Trophoblast cell (in vitro differentiated cells and primary cell): ENCODE measurements around the gene MICU1.
A peak's percentile ranks its signal among the peaks of the same experiment; 100 is the strongest.

ENCODE experiments used
- DNase-seq, 2 donors: peaks; one replicate each; pipeline ENCODE4 v3.0.0-alpha.2; 2016
- H2AFZ ChIP-seq: 2 replicates; pipeline ENCODE4 v1.6.1; 2013; ENCODE audit warnings: low read length, moderate library complexity, mild to moderate bottlenecking; ENCODE audit not compliant: insufficient read depth, poor library complexity
- H2AK5ac ChIP-seq: 2 replicates; pipeline ENCODE4 v1.6.1; 2013; ENCODE audit warnings: mild to moderate bottlenecking, low read length
- H2BK120ac ChIP-seq: 2 replicates; pipeline ENCODE4 v1.6.1; 2013; ENCODE audit warnings: low read length, mild to moderate bottlenecking, moderate library complexity; ENCODE audit not compliant: insufficient read depth, poor library complexity
- H2BK12ac ChIP-seq: 2 replicates; pipeline ENCODE4 v1.6.1; 2013; ENCODE audit warnings: mild to moderate bottlenecking, low read length, moderate library complexity
- H2BK5ac ChIP-seq: 2 replicates; pipeline ENCODE4 v1.6.1; 2013; ENCODE audit warnings: low read length, low read depth, moderate library complexity, mild to moderate bottlenecking; ENCODE audit not compliant: poor library complexity
- H3K14ac ChIP-seq: 2 replicates; pipeline ENCODE4 v1.6.1; 2013; ENCODE audit warnings: mild to moderate bottlenecking, low read length
- H3K18ac ChIP-seq: 2 replicates; pipeline ENCODE4 v1.6.1; 2013; ENCODE audit warnings: mild to moderate bottlenecking, low read length
- H3K23ac ChIP-seq: 2 replicates; pipeline ENCODE4 v1.6.1; 2013; ENCODE audit warnings: low read length
- H3K27ac ChIP-seq: 2 replicates; pipeline ENCODE4 v1.5.1; 2013; ENCODE audit warnings: low read depth, mild to moderate bottlenecking, inconsistent platforms, low read length, moderate library complexity
- H3K27me3 ChIP-seq: 2 replicates; pipeline ENCODE4 v1.6.1; 2013; ENCODE audit warnings: inconsistent platforms, mild to moderate bottlenecking, low read length, moderate library complexity; ENCODE audit not compliant: insufficient read depth
- H3K36me3 ChIP-seq, 2 experiments: 1 replicate in 1 of 2; 2 replicates in 1 of 2; pipeline ENCODE4 v1.6.1; 2013; ENCODE audit warnings: low read length in 2 of 2, mild to moderate bottlenecking in 2 of 2, moderate library complexity in 1 of 2; ENCODE audit not compliant: insufficient read depth in 2 of 2, control insufficient read depth in 1 of 2
- H3K4ac ChIP-seq: 2 replicates; pipeline ENCODE4 v1.6.1; 2013; ENCODE audit warnings: low read depth, mild to moderate bottlenecking, low read length, moderate library complexity
- H3K4me1 ChIP-seq, 2 experiments: 1 replicate in 1 of 2; 2 replicates in 1 of 2; pipeline ENCODE4 v1.6.1; 2013; ENCODE audit warnings: low read length in 2 of 2, mild to moderate bottlenecking in 2 of 2, moderate library complexity in 1 of 2; ENCODE audit not compliant: insufficient read depth in 2 of 2, control insufficient read depth in 1 of 2
- H3K4me2 ChIP-seq: 2 replicates; pipeline ENCODE4 v1.6.1; 2013; ENCODE audit warnings: inconsistent platforms, mild to moderate bottlenecking, low read length, moderate library complexity
- H3K4me3 ChIP-seq: 2 replicates; pipeline ENCODE4 v1.5.1; 2013; ENCODE audit warnings: mild to moderate bottlenecking, low read depth, low read length, inconsistent platforms
- H3K79me1 ChIP-seq: one replicate; pipeline ENCODE4 v1.6.1; 2013; ENCODE audit warnings: low read length
- H3K79me2 ChIP-seq: 2 replicates; pipeline ENCODE4 v1.6.1; 2013; ENCODE audit warnings: low read length, mild to moderate bottlenecking; ENCODE audit not compliant: control insufficient read depth, insufficient read depth, poor library complexity
- H3K9ac ChIP-seq: 2 replicates; pipeline ENCODE4 v1.6.1; 2013; ENCODE audit warnings: mild to moderate bottlenecking, low read length
- H3K9me3 ChIP-seq: 2 replicates; pipeline ENCODE4 v1.6.1; 2013; ENCODE audit warnings: low read depth, mild to moderate bottlenecking, control low read depth, inconsistent platforms, low read length; ENCODE audit not compliant: insufficient read depth
- H4K12ac ChIP-seq: 2 replicates; pipeline ENCODE4 v1.6.1; 2013; ENCODE audit warnings: low read depth, mild to moderate bottlenecking, low read length, moderate library complexity
- H4K8ac ChIP-seq: 2 replicates; pipeline ENCODE4 v1.6.1; 2013; ENCODE audit warnings: low read depth, mild to moderate bottlenecking, low read length, moderate library complexity
- H4K91ac ChIP-seq: one replicate; pipeline ENCODE4 v1.6.1; 2013; ENCODE audit warnings: low read depth, mild to moderate bottlenecking, low read length, moderate library complexity
- WGBS: extraction: QIAGEN DNeasy Blood & Tissue Kit; methylation state at CpG from one replicate; pipeline ENCODE4 v1.1.7; 2013; ENCODE audit warnings: missing lambda C conversion rate; ENCODE audit not compliant: insufficient read length, insufficient coverage; ENCODE audit errors: extremely low coverage; 5-methylcytosine and 5-hydroxymethylcytosine counted together

The MICU1 gene

GRCh38 chr10:72322030-72322279, 303.9 kb downstream of the MICU1 start:
- peak; percentile 58 to 76 for DNase-seq
- peak overlapping the region; percentile 12 for H3K4ac ChIP-seq
- H3K79me1 ChIP-seq = peaks cover 60% of the 10 kb centered on the region
- H4K91ac ChIP-seq = peak overlapping the region; percentile 98
- peak overlapping the region; percentile 51 for H4K12ac ChIP-seq
- H3K27me3 ChIP-seq = no peaks in the 10 kb centered on the region
- H2BK5ac ChIP-seq = peak overlapping the region; percentile 73
- peak overlapping the region; percentile 96 for H3K27ac ChIP-seq
- H2AK5ac ChIP-seq = peak overlapping the region; percentile 99
- no peaks in the 10 kb centered on the region for H3K9me3 ChIP-seq
- no peak overlapping the region for H3K4me2 ChIP-seq
- no peak overlapping the region for H3K9ac ChIP-seq
- no peak overlapping the region for H3K23ac ChIP-seq
- peaks cover 57% of the 10 kb centered on the region in 2 experiments for H3K4me1 ChIP-seq
- peaks cover 16% of the 10 kb centered on the region for H3K79me2 ChIP-seq
- peak overlapping the region; percentile 99 for H2BK12ac ChIP-seq
- peak overlapping the region; percentile 38 for H2AFZ ChIP-seq
- peak overlapping the region; percentile 94 for H3K18ac ChIP-seq
- peak overlapping the region; percentile 86 for H4K8ac ChIP-seq
- WGBS = no CpG with 5 or more reads among the region's 3 CpGs
- H3K4me3 ChIP-seq = no peak overlapping the region
- H3K36me3 ChIP-seq = no peaks in the 10 kb centered on the region
- peak overlapping the region; percentile 96 for H3K14ac ChIP-seq
- H2BK120ac ChIP-seq = peak overlapping the region; percentile 65

DNA sequence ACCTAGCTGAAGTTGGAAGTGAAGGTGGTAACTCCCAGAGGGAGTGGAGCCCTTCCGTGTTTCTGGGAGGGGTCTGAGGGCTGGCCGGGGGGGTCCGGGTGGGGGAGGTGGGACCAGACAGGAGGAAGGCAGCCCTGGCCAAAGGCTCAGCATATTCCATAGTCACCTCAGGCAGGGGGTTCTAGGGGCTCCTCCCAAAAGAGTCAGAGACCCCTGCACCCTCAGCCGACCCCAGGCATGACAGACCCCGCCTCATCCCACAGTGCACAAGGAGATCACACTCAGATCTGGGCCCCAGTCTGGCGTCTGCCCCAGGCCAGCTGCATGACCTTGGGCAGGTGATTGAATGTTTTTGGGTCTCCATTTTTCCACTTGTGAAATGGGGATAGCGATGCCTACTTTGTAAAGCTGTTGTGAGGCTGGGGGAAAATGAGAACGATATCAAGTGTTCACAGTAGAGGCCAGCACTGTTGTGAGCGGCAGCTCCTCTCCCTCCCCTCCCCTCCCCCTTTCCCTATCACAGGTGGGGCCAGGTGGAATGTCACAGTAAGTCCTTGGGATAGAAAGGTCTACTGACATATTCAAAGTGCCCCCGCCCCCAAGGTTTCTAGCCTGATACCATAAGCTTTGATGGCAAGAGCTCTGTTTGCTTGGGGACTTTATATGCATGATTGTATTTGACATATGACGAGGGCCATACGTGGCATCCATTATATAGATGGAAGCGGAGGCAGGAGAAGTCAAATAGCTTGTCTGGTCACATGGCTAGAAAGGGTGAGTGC, 304.4 kb downstream of the MICU1 start:
- Histone ChIP-seq H3K14ac (peak overlapping the region; percentile 96), H3K4ac (peak overlapping the region; percentile 34), H2AFZ (peak overlapping the region; percentile 38), H3K4me1 (peaks cover 57 to 58% of the 10 kb centered on the region in 2 experiments), H3K18ac (peak overlapping the region; percentile 94), H4K8ac (peak overlapping the region; percentile 86), H3K27ac (peak overlapping the region; percentile 96), H3K4me3 (no peak overlapping the region), H4K12ac (no peak overlapping the region), H3K79me2 (peaks cover 16% of the 10 kb centered on the region), H3K9ac (no peak overlapping the region), H3K9me3 (no peaks in the 10 kb centered on the region), H4K91ac (peak overlapping the region; percentile 98), H2BK12ac (peak overlapping the region; percentile 99), H2BK5ac (peak overlapping the region; percentile 75), H2AK5ac (peak overlapping the region; percentile 99), H3K23ac (no peak overlapping the region), H3K36me3 (no peaks in the 10 kb centered on the region), H2BK120ac (peak overlapping the region; percentile 81), H3K27me3 (no peaks in the 10 kb centered on the region), H3K4me2 (peak overlapping the region; percentile 38), H3K79me1 (peaks cover 60% of the 10 kb centered on the region)
- WGBS = no CpG with 5 or more reads among the region's 13 CpGs
- DNase-seq = no peak

- peak overlapping the region; percentile 18 for H3K18ac ChIP-seq
- H3K4me1 ChIP-seq = peaks cover 59 to 63% of the 10 kb centered on the region in 2 experiments
- peak overlapping the region; percentile 99 for H2BK120ac ChIP-seq
- peak overlapping the region; percentile 96 for H3K27ac ChIP-seq
- H3K4me3 ChIP-seq = no peak overlapping the region
- H3K4ac ChIP-seq = no peak overlapping the region
- peaks cover 16% of the 10 kb centered on the region for H3K79me2 ChIP-seq
- H4K12ac ChIP-seq = no peak overlapping the region
- peak overlapping the region; percentile 95 for H2BK5ac ChIP-seq
- peak overlapping the region; percentile 99 for H4K91ac ChIP-seq
- H2AFZ ChIP-seq = no peak overlapping the region
- no peaks in the 10 kb centered on the region for H3K36me3 ChIP-seq
- H2AK5ac ChIP-seq = peak overlapping the region; percentile 10
- no peak overlapping the region for H3K9ac ChIP-seq
- DNase-seq = peak; percentile 94 to 96
- peak overlapping the region; percentile 38 for H3K4me2 ChIP-seq
- WGBS = no CpG with 5 or more reads among the region's 12 CpGs
- peaks cover 60% of the 10 kb centered on the region for H3K79me1 ChIP-seq
- no peaks in the 10 kb centered on the region for H3K27me3 ChIP-seq
- H3K14ac ChIP-seq = peak overlapping the region; percentile 31
- H4K8ac ChIP-seq = peak overlapping the region; percentile 33
- H3K23ac ChIP-seq = no peak overlapping the region
- peak overlapping the region; percentile 83 for H2BK12ac ChIP-seq
- no peaks in the 10 kb centered on the region for H3K9me3 ChIP-seq
Measured at GRCh38 chr10:72320676-72321247, 305.1 kb downstream of the MICU1 start.

DNA sequence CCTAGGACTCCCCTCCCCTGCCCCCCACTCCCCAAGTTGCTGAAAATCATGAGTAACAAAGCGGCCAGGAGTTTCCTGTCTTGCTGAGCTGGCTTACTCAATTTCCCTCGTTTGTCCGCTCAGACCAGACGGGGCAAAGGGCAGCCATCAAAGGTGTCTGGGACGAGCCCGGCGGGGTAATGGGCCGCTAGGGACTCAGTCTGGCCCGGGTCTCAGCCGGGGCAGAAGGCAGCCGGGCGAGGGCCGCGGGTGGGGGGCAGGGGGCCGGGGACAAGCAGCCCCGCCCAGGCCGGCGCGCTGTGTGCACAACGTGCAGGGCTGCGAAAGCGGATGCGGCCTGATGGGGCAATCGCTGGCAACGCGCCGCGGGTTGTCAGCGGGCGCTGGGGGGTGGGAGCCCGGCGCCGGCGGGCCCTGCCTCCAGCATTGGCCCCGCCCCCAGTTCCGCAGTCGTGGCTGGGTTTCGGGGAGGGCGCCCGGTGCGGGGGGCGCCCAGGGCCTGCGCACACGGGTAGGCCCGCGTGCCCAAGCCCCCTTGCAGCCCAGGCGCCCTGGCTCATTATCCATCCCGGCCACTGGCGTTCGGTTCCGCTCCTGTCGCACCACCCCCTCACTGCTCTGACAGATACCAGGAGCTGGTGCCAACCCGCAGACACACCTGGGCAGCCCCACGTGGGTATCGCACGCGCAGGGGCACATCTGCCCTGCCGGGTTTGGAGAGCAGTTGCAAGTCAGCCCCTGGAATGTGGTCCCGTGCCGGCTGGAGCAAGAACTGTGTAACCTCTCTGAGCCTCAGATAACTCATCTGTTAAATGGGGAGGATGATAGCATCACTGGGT, 306.2 kb downstream of the MICU1 start:
- DNase-seq = peak; percentile 98
- peak overlapping the region; percentile 99 for H4K91ac ChIP-seq
- H2AK5ac ChIP-seq = peak overlapping the region; percentile 86
- peak overlapping the region; percentile 95 for H2BK5ac ChIP-seq
- peaks cover 56 to 63% of the 10 kb centered on the region in 2 experiments for H3K4me1 ChIP-seq
- H3K27me3 ChIP-seq = no peaks in the 10 kb centered on the region
- peak overlapping the region; percentile 99 for H2BK120ac ChIP-seq
- no peaks in the 10 kb centered on the region for H3K36me3 ChIP-seq
- peaks cover 52% of the 10 kb centered on the region for H3K79me1 ChIP-seq
- no peak overlapping the region for H3K9ac ChIP-seq
- WGBS = no CpG with 5 or more reads among the region's 60 CpGs
- peak overlapping the region; percentile 88 for H3K14ac ChIP-seq
- no peak overlapping the region for H3K23ac ChIP-seq
- peak overlapping the region; percentile 94 for H3K18ac ChIP-seq
- peak overlapping the region; percentile 33 for H4K12ac ChIP-seq
- peak overlapping the region; percentile 42 for H2AFZ ChIP-seq
- peak overlapping the region; percentile 62 for H2BK12ac ChIP-seq
- H3K4me2 ChIP-seq = peak overlapping the region; percentile 53
- H3K4me3 ChIP-seq = no peak overlapping the region
- H3K9me3 ChIP-seq = no peaks in the 10 kb centered on the region
- H3K4ac ChIP-seq = peak overlapping the region; percentile 95
- peak overlapping the region; percentile 97 for H4K8ac ChIP-seq
- H3K27ac ChIP-seq = peak overlapping the region; percentile 96
- H3K79me2 ChIP-seq = peaks cover 16% of the 10 kb centered on the region
